HepG2 (cell line): ENCODE data around the gene FAM174C. TPM values are rescaled to one million over a fixed set of nuclear protein-coding genes. Genes with fewer than 3 reads are reported as not detected.

Source experiments
- ARID4A ChIP-seq: sonication (generic); formaldehyde crosslinking; IDR thresholded peaks from 2 replicates; pipeline ENCODE4 v1.5.0; 2020; ENCODE audit warnings: mild to moderate bottlenecking, missing genetic modification reagents, borderline replicate concordance
- E2F1 ChIP-seq: sonication (generic); formaldehyde crosslinking; IDR thresholded peaks from 2 replicates; pipeline ENCODE4 v1.5.0; 2020; ENCODE audit warnings: missing genetic modification reagents
- EEA1 ChIP-seq: sonication (generic); formaldehyde crosslinking; IDR thresholded peaks from 2 replicates; pipeline ENCODE4 v1.5.1; 2020; ENCODE audit warnings: mild to moderate bottlenecking, missing genetic modification reagents, borderline replicate concordance
- GABPB1 ChIP-seq: IDR thresholded peaks from 2 replicates; pipeline ENCODE4 v1.6.1; 2016; ENCODE audit warnings: mild to moderate bottlenecking, missing genetic modification reagents, moderate library complexity, missing compliant biosample characterization
- HMGA1 ChIP-seq: sonication (generic); formaldehyde crosslinking; conservative IDR thresholded peaks from 2 replicates; pipeline ENCODE4 v1.4.0; 2020; ENCODE audit warnings: missing genetic modification reagents
- HNF1B ChIP-seq: sonication (generic); formaldehyde crosslinking; IDR thresholded peaks from 2 replicates; pipeline ENCODE4 v1.5.1; 2020; ENCODE audit warnings: mild to moderate bottlenecking, moderate library complexity, missing genetic modification reagents
- HNRNPLL ChIP-seq: fragments of 200-400 bp; formaldehyde crosslinking; IDR thresholded peaks from 2 replicates; pipeline ENCODE4 v1.6.1; 2017; ENCODE audit warnings: mild to moderate bottlenecking, low read depth, low read length; ENCODE audit not compliant: poor library complexity, severe bottlenecking
- POLR2AphosphoS2 ChIP-seq: IDR thresholded peaks from 2 replicates; pipeline ENCODE4 v1.6.1; 2011; ENCODE audit warnings: low read depth, low read length, improper control_type of control experiment
- SAP130 ChIP-seq: IDR thresholded peaks from 2 replicates; pipeline ENCODE4 v1.6.1; 2016; ENCODE audit warnings: low read depth
- TAF1 ChIP-seq: sonication (generic); formaldehyde crosslinking; IDR thresholded peaks from 2 replicates; pipeline ENCODE4 v1.4.0; 2020; ENCODE audit warnings: missing genetic modification reagents
- TGIF2 ChIP-seq: IDR thresholded peaks from 2 replicates; pipeline ENCODE4 v1.6.1; 2016; ENCODE audit warnings: control low read depth, missing compliant biosample characterization
- TOE1 ChIP-seq: sonication (generic); formaldehyde crosslinking; IDR thresholded peaks from 2 replicates; pipeline ENCODE4 v1.4.0; 2020; ENCODE audit warnings: mild to moderate bottlenecking, missing genetic modification reagents
- ZBTB2 ChIP-seq: sonication (generic); formaldehyde crosslinking; IDR thresholded peaks from 2 replicates; pipeline ENCODE4 v1.8.0; 2022; ENCODE audit warnings: low read depth, missing genetic modification reagents
- ZBTB44 ChIP-seq: sonication (generic); formaldehyde crosslinking; IDR thresholded peaks from 2 replicates; pipeline ENCODE4 v1.4.0; 2020; ENCODE audit warnings: missing genetic modification reagents
- ZEB1 ChIP-seq: IDR thresholded peaks from 2 replicates; pipeline ENCODE4 v1.6.1; 2012; ENCODE audit warnings: mild to moderate bottlenecking, low read depth, inconsistent platforms; ENCODE audit not compliant: insufficient replicate concordance
- ZFX ChIP-seq: sonication (generic); formaldehyde crosslinking; IDR thresholded peaks from 2 replicates; pipeline ENCODE4 v1.4.0; 2020; ENCODE audit warnings: mild to moderate bottlenecking, low read depth, missing genetic modification reagents, moderate library complexity
- ZNF136 ChIP-seq: sonication (generic); formaldehyde crosslinking; IDR thresholded peaks from 2 replicates; pipeline ENCODE4 v1.8.1; 2022; ENCODE audit warnings: low read depth, mild to moderate bottlenecking, moderate library complexity, missing genetic modification reagents
- ZNF225 ChIP-seq: sonication (generic); formaldehyde crosslinking; IDR thresholded peaks from 2 replicates; pipeline ENCODE4 v1.4.0; 2020; ENCODE audit warnings: mild to moderate bottlenecking, missing genetic modification reagents
- ZNF264 ChIP-seq: sonication (generic); formaldehyde crosslinking; IDR thresholded peaks from 2 replicates; pipeline ENCODE4 v1.4.0; 2020; ENCODE audit warnings: missing genetic modification reagents
- ZNF335 ChIP-seq: sonication (generic); formaldehyde crosslinking; IDR thresholded peaks from 2 replicates; pipeline ENCODE4 v1.4.0; 2020; ENCODE audit warnings: missing genetic modification reagents
- ZNF343 ChIP-seq: sonication (generic); formaldehyde crosslinking; IDR thresholded peaks from 2 replicates; pipeline ENCODE4 v1.4.0; 2020; ENCODE audit warnings: mild to moderate bottlenecking, missing genetic modification reagents
- polyA plus RNA-seq, 8 experiments: library from polyadenylated mRNA; depleted of rRNA in 3 of 8; stranded (reverse) in 7 of 8; unstranded in 1 of 8; fragments of >200 nt; fragmentation: Illumina TruSeq in 4 of 8; extraction: Trizol in 4 of 8; gene quantifications; 2 replicates each; pipeline versions ENCODE4 v1.2.1 to v1.2.3, GENCODE V29; 2011 to 2016; ENCODE audit warnings: low read depth in 4 of 8, missing spikeins in 1 of 8, mixed read lengths in 1 of 8; ENCODE audit not compliant: insufficient read depth in 1 of 8
- total RNA-seq, 5 experiments: library from RNA; depleted of rRNA; stranded (reverse); fragments of >200 nt; fragmentation: Illumina TruSeq; extraction: Trizol; gene quantifications; 2 replicates each; pipeline ENCODE4 v1.2.3, GENCODE V29; 2016; ENCODE audit warnings: low read depth in 1 of 5

FAM174C gene
- total and polyA plus RNA-seq, 2 of the 13 experiments (the other 11 are each of a cell fraction or from before 2014, with no cell fraction given) = 19.5 to 31.3 TPM

GRCh38 chr19:1269065-1269477 lies 6.3 kb upstream of the FAM174C start, which contains the start of gene CIRBP (continued):
- TF ChIP-seq ARID4A (CRISPR knock-in tag) = peak; percentile 46
- peak; percentile 81 for TF ChIP-seq SAP130 (CRISPR knock-in tag)
- no peak for TF ChIP-seq TOE1
- TF ChIP-seq ZBTB44 = no peak
- TF ChIP-seq ZEB1 = no peak
- peak; percentile 32; the same call in 1 of the 2 replicates for TF ChIP-seq E2F1 (CRISPR knock-in tag)
- no peak for TF ChIP-seq HMGA1 (CRISPR knock-in tag)
- TF ChIP-seq GABPB1 (CRISPR knock-in tag) = peak; percentile 38
- TF ChIP-seq HNRNPLL = peak; percentile 59
- peak; percentile 62; the same call in 1 of the 2 replicates for TF ChIP-seq ZFX (CRISPR knock-in tag)
- peak; percentile 80 for TF ChIP-seq TAF1 (CRISPR knock-in tag)
- TF ChIP-seq ZNF343 = 0 out of 2 replicates have a peak, but pooled peaks have one; percentile 18
- 0 out of 2 replicates have a peak, but pooled peaks have one; percentile 25 for TF ChIP-seq ZNF225 (CRISPR knock-in tag)
- TF ChIP-seq ZNF136 (CRISPR knock-in tag) = 0 out of 2 replicates have a peak, but pooled peaks have one; percentile 36
- TF ChIP-seq TGIF2 = 0 out of 2 replicates have a peak, but pooled peaks have one; percentile 39
- 0 out of 2 replicates have a peak, but pooled peaks have one; percentile 38 for TF ChIP-seq ZNF335
- no peak for TF ChIP-seq EEA1 (CRISPR knock-in tag)
- peak; percentile 59; the same call in 1 of the 2 replicates for TF ChIP-seq HNF1B
- TF ChIP-seq ZNF264 (CRISPR knock-in tag) = no peak; the same call in 1 of the 2 replicates
- peak; percentile 56 for TF ChIP-seq ZBTB2 (CRISPR knock-in tag)
- TF ChIP-seq POLR2AphosphoS2 = peak; percentile 97
